Colon (tissue), 2 donors: ENCODE data around the gene ETAA1.

Source experiments
- FAIRE-seq: peaks from 2 replicates; lab custom pipeline; 2012; peaks lifted over from hg19 to GRCh38; lab: Jason Lieb, UNC
- donor health status: control.
- donor health status: control.

ETAA1 gene

GRCh38 chr2:67397143-67397986 lies at the start of gene ETAA1:
Gene ETAA1 (plus strand): TSS chr2:67397333. CDS start chr2:67397449, 116 bp downstream.
- peak; percentile 49 for FAIRE-seq

GRCh38 chr2:67366832-67367412 lies 30.2 kb upstream of the ETAA1 start:
- no peak for FAIRE-seq

- no peak for FAIRE-seq
These were observed 22.7 kb upstream of the ETAA1 start for GRCh38 chr2:67374481-67374880.

- FAIRE-seq = no peak
These were observed 22.2 kb upstream of the ETAA1 start for GRCh38 chr2:67374949-67375348.

GRCh38 chr2:67378555-67378954 lies 18.6 kb upstream of the ETAA1 start:
- no peak for FAIRE-seq

- no peak for FAIRE-seq
These were observed 18.1 kb upstream of the ETAA1 start for GRCh38 chr2:67379048-67379447.

- no peak for FAIRE-seq
These were observed 12.9 kb upstream of the ETAA1 start for GRCh38 chr2:67384123-67384822.

- FAIRE-seq = no peak
These were observed 8.5 kb upstream of the ETAA1 start for GRCh38 chr2:67388680-67389079.

- FAIRE-seq = no peak
These were observed 7.8 kb upstream of the ETAA1 start for GRCh38 chr2:67389286-67389685.

GRCh38 chr2:67389788-67390187 lies 7.3 kb upstream of the ETAA1 start:
- no peak for FAIRE-seq

GRCh38 chr2:67393237-67393636 lies 3.9 kb upstream of the ETAA1 start:
- no peak for FAIRE-seq

GRCh38 chr2:67394734-67395133 lies 2.4 kb upstream of the ETAA1 start:
- no peak for FAIRE-seq

- FAIRE-seq = no peak
These were observed 2.0 kb downstream of the ETAA1 start for GRCh38 chr2:67399144-67399543.

- no peak for FAIRE-seq
These were observed 2.8 kb downstream of the ETAA1 start for GRCh38 chr2:67399831-67400489.

GRCh38 chr2:67400560-67401485 lies 3.7 kb downstream of the ETAA1 start:
- peak; percentile 28 for FAIRE-seq

- peak; percentile 28 for FAIRE-seq
These were observed 11.2 kb downstream of the ETAA1 start for GRCh38 chr2:67408346-67408745.

GRCh38 chr2:67412424-67412823 lies 15.3 kb downstream of the ETAA1 start:
- FAIRE-seq = no peak

GRCh38 chr2:67414867-67415266 lies 17.7 kb downstream of the ETAA1 start:
- no peak for FAIRE-seq

GRCh38 chr2:67416136-67416535 lies 19.0 kb downstream of the ETAA1 start:
- FAIRE-seq = no peak

- no peak for FAIRE-seq
These were observed 26.4 kb downstream of the ETAA1 start for GRCh38 chr2:67423489-67423888.

- FAIRE-seq = no peak
These were observed 39.1 kb downstream of the ETAA1 start for GRCh38 chr2:67436221-67436620.
